ENCODE data around the gene CPA5.
"Not testable (repeated sequence)": the region's sequence is repeated elsewhere in the genome, so short reads cannot be mapped to it uniquely, and the experiment has no call there.

The CPA5 gene

GRCh38 chr7:130304878-130305277 lies 39.7 kb upstream of the CPA5 start:
- H3K4me1 ChIP-seq (ENCODE audit: control insufficient read depth, insufficient read depth, low read length): no peaks in the 10 kb centered on the region
- no peak for DNase-seq (ENCODE audit: low read depth, low spot score)
- H3K9me3 ChIP-seq (ENCODE audit: control insufficient read depth, insufficient read depth, low read length): no peaks in the 10 kb centered on the region
- H3K36me3 ChIP-seq (ENCODE audit: control insufficient read depth, insufficient read depth, low read length): no peaks in the 10 kb centered on the region
- WGBS (ENCODE audit: insufficient coverage, insufficient read length): no CpG with 5 or more reads among the region's 3 CpGs
- no peak overlapping the region for H3K27ac ChIP-seq (ENCODE audit: low read length)
- H3K4me3 ChIP-seq (ENCODE audit: low read length): no peak overlapping the region
- H3K27me3 ChIP-seq (ENCODE audit: control insufficient read depth, insufficient read depth, low read length): no peaks in the 10 kb centered on the region

GRCh38 chr7:130305433-130306042 lies 39.1 kb upstream of the CPA5 start:
- WGBS (ENCODE audit: insufficient coverage, insufficient read length): no CpG with 5 or more reads among the region's 21 CpGs
- no peaks in the 10 kb centered on the region for H3K36me3 ChIP-seq (ENCODE audit: control insufficient read depth, insufficient read depth, low read length)
- no peaks in the 10 kb centered on the region for H3K27me3 ChIP-seq (ENCODE audit: control insufficient read depth, insufficient read depth, low read length)
- DNase-seq (ENCODE audit: low read depth, low spot score): no peak
- no peaks in the 10 kb centered on the region for H3K4me1 ChIP-seq (ENCODE audit: control insufficient read depth, insufficient read depth, low read length)
- no peak overlapping the region for H3K4me3 ChIP-seq (ENCODE audit: low read length)
- H3K9me3 ChIP-seq (ENCODE audit: control insufficient read depth, insufficient read depth, low read length): no peaks in the 10 kb centered on the region
- H3K27ac ChIP-seq (ENCODE audit: low read length): no peak overlapping the region

GRCh38 chr7:130309986-130310385 lies 34.6 kb upstream of the CPA5 start:
- no peaks in the 10 kb centered on the region; the same call in 1 of the 2 replicates for H3K9me3 ChIP-seq (ENCODE audit: control insufficient read depth, insufficient read depth, low read length)

GRCh38 chr7:130314305-130314704 lies 30.3 kb upstream of the CPA5 start:
- H3K27ac ChIP-seq (ENCODE audit: low read length): no peak overlapping the region
- H3K4me3 ChIP-seq (ENCODE audit: low read length): no peak overlapping the region
- no peaks in the 10 kb centered on the region for H3K4me1 ChIP-seq (ENCODE audit: control insufficient read depth, insufficient read depth, low read length)
- WGBS (ENCODE audit: insufficient coverage, insufficient read length): 100% methylated on average over 1 of the region's 6 CpGs
- no peaks in the 10 kb centered on the region; the same call in 1 of the 2 replicates for H3K9me3 ChIP-seq (ENCODE audit: control insufficient read depth, insufficient read depth, low read length)
- H3K36me3 ChIP-seq (ENCODE audit: control insufficient read depth, insufficient read depth, low read length): no peaks in the 10 kb centered on the region
- no peaks in the 10 kb centered on the region for H3K27me3 ChIP-seq (ENCODE audit: control insufficient read depth, insufficient read depth, low read length)
- no peak for DNase-seq (ENCODE audit: low read depth, low spot score)

More at GRCh38 chr7:130309986-130310385, 34.6 kb upstream of the CPA5 start:
- Histone ChIP-seq H3K4me3 (ENCODE audit: low read length) (no peak overlapping the region), H3K4me1 (ENCODE audit: control insufficient read depth, insufficient read depth, low read length) (no peaks in the 10 kb centered on the region), H3K27me3 (ENCODE audit: control insufficient read depth, insufficient read depth, low read length) (no peaks in the 10 kb centered on the region), H3K27ac (ENCODE audit: low read length) (no peak overlapping the region), H3K36me3 (ENCODE audit: control insufficient read depth, insufficient read depth, low read length) (no peaks in the 10 kb centered on the region)
- WGBS (ENCODE audit: insufficient coverage, insufficient read length): no CpG with 5 or more reads among the region's 6 CpGs
- DNase-seq (ENCODE audit: low read depth, low spot score): no peak

- H3K9me3 ChIP-seq (ENCODE audit: control insufficient read depth, insufficient read depth, low read length): no peaks in the 10 kb centered on the region
- H3K4me3 ChIP-seq (ENCODE audit: low read length): no peak overlapping the region
- H3K4me1 ChIP-seq (ENCODE audit: control insufficient read depth, insufficient read depth, low read length): no peaks in the 10 kb centered on the region; the same call in 1 of the 2 replicates
- H3K36me3 ChIP-seq (ENCODE audit: control insufficient read depth, insufficient read depth, low read length): no peaks in the 10 kb centered on the region
- no CpG with 5 or more reads among the region's 1 CpG for WGBS (ENCODE audit: insufficient coverage, insufficient read length)
- H3K27ac ChIP-seq (ENCODE audit: low read length): no peak overlapping the region
- no peak for DNase-seq (ENCODE audit: low read depth, low spot score)
- H3K27me3 ChIP-seq (ENCODE audit: control insufficient read depth, insufficient read depth, low read length): no peaks in the 10 kb centered on the region
Observed at GRCh38 chr7:130319541-130319940, 25.1 kb upstream of the CPA5 start.

GRCh38 chr7:130321542-130322229 lies 22.9 kb upstream of the CPA5 start:
- H3K27me3 ChIP-seq (ENCODE audit: control insufficient read depth, insufficient read depth, low read length); H3K4me3 ChIP-seq (ENCODE audit: low read length); H3K4me1 ChIP-seq (ENCODE audit: control insufficient read depth, insufficient read depth, low read length); DNase-seq (ENCODE audit: low read depth, low spot score); H3K9me3 ChIP-seq (ENCODE audit: control insufficient read depth, insufficient read depth, low read length); H3K27ac ChIP-seq (ENCODE audit: low read length); H3K36me3 ChIP-seq (ENCODE audit: control insufficient read depth, insufficient read depth, low read length): not testable (repeated sequence)
- no CpG with 5 or more reads among the region's 3 CpGs for WGBS (ENCODE audit: insufficient coverage, insufficient read length)

- DNase-seq (ENCODE audit: low read depth, low spot score): no peak
- Histone ChIP-seq H3K36me3 (ENCODE audit: control insufficient read depth, insufficient read depth, low read length) (no peaks in the 10 kb centered on the region), H3K27me3 (ENCODE audit: control insufficient read depth, insufficient read depth, low read length) (no peaks in the 10 kb centered on the region), H3K9me3 (ENCODE audit: control insufficient read depth, insufficient read depth, low read length) (no peaks in the 10 kb centered on the region), H3K4me3 (ENCODE audit: low read length) (no peak overlapping the region), H3K4me1 (ENCODE audit: control insufficient read depth, insufficient read depth, low read length) (no peaks in the 10 kb centered on the region; the same call in 1 of the 2 replicates), H3K27ac (ENCODE audit: low read length) (no peak overlapping the region)
- no CpG with 5 or more reads among the region's 7 CpGs for WGBS (ENCODE audit: insufficient coverage, insufficient read length)
Observed at GRCh38 chr7:130322615-130323014, 22.0 kb upstream of the CPA5 start.

- no peaks in the 10 kb centered on the region for H3K27me3 ChIP-seq (ENCODE audit: control insufficient read depth, insufficient read depth, low read length)
- DNase-seq (ENCODE audit: low read depth, low spot score): no peak
- H3K9me3 ChIP-seq (ENCODE audit: control insufficient read depth, insufficient read depth, low read length): no peaks in the 10 kb centered on the region
- no peaks in the 10 kb centered on the region; the same call in 1 of the 2 replicates for H3K4me1 ChIP-seq (ENCODE audit: control insufficient read depth, insufficient read depth, low read length)
- no peak overlapping the region for H3K27ac ChIP-seq (ENCODE audit: low read length)
- H3K4me3 ChIP-seq (ENCODE audit: low read length): no peak overlapping the region
- WGBS (ENCODE audit: insufficient coverage, insufficient read length): no CpG with 5 or more reads among the region's 10 CpGs
- H3K36me3 ChIP-seq (ENCODE audit: control insufficient read depth, insufficient read depth, low read length): no peaks in the 10 kb centered on the region
Observed at GRCh38 chr7:130324306-130324943, 20.2 kb upstream of the CPA5 start.

GRCh38 chr7:130329681-130330080 lies 14.9 kb upstream of the CPA5 start:
- Histone ChIP-seq H3K4me3 (ENCODE audit: low read length) (no peak overlapping the region), H3K9me3 (ENCODE audit: control insufficient read depth, insufficient read depth, low read length) (no peaks in the 10 kb centered on the region), H3K4me1 (ENCODE audit: control insufficient read depth, insufficient read depth, low read length) (no peaks in the 10 kb centered on the region), H3K36me3 (ENCODE audit: control insufficient read depth, insufficient read depth, low read length) (no peaks in the 10 kb centered on the region), H3K27ac (ENCODE audit: low read length) (no peak overlapping the region), H3K27me3 (ENCODE audit: control insufficient read depth, insufficient read depth, low read length) (no peaks in the 10 kb centered on the region)
- no CpG with 5 or more reads among the region's 3 CpGs for WGBS (ENCODE audit: insufficient coverage, insufficient read length)
- DNase-seq (ENCODE audit: low read depth, low spot score): no peak

- no CpG with 5 or more reads among the region's 4 CpGs for WGBS (ENCODE audit: insufficient coverage, insufficient read length)
- Histone ChIP-seq H3K4me3 (ENCODE audit: low read length) (no peak overlapping the region), H3K36me3 (ENCODE audit: control insufficient read depth, insufficient read depth, low read length) (no peaks in the 10 kb centered on the region), H3K27me3 (ENCODE audit: control insufficient read depth, insufficient read depth, low read length) (no peaks in the 10 kb centered on the region), H3K4me1 (ENCODE audit: control insufficient read depth, insufficient read depth, low read length) (no peaks in the 10 kb centered on the region), H3K9me3 (ENCODE audit: control insufficient read depth, insufficient read depth, low read length) (no peaks in the 10 kb centered on the region), H3K27ac (ENCODE audit: low read length) (no peak overlapping the region)
- no peak for DNase-seq (ENCODE audit: low read depth, low spot score)
Observed at GRCh38 chr7:130332259-130333053, 12.2 kb upstream of the CPA5 start.
